Measurements from ENCODE around the gene PSIP1.

DNA sequence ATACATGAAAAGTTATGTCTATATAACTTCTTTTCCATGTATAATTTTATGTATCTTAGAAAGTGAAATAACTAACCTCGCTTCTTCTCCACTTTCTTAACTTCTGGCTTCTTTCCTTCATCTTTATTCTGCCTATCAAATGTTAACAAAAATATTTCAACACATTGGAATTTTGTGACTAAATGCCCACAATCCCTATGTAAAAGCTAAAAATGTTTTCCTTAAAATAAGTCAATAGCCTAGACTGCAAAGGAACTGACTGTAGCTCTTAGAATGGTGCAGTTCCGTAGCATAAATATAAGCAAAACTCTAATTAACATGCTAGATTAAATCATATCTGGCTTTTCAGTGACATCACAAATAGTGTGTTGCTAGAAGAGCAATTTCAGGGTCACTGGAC is 40.9 kb downstream of the PSIP1 start:
- TF ChIP-seq, protein P1, sequence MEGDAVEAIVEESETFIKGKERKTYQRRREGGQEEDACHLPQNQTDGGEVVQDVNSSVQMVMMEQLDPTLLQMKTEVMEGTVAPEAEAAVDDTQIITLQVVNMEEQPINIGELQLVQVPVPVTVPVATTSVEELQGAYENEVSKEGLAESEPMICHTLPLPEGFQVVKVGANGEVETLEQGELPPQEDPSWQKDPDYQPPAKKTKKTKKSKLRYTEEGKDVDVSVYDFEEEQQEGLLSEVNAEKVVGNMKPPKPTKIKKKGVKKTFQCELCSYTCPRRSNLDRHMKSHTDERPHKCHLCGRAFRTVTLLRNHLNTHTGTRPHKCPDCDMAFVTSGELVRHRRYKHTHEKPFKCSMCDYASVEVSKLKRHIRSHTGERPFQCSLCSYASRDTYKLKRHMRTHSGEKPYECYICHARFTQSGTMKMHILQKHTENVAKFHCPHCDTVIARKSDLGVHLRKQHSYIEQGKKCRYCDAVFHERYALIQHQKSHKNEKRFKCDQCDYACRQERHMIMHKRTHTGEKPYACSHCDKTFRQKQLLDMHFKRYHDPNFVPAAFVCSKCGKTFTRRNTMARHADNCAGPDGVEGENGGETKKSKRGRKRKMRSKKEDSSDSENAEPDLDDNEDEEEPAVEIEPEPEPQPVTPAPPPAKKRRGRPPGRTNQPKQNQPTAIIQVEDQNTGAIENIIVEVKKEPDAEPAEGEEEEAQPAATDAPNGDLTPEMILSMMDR (IDR thresholded peaks at IDR 0.05 in 2 of 3, conservative IDR thresholded peaks at IDR 0.05 in 1 of 3; ENCODE audit: borderline replicate concordance in 1 of 3, insufficient read depth in 1 of 3, low read depth in 2 of 3, low read length in 2 of 3): no peak
- TF ChIP-seq EZH2phosphoT487 (IDR thresholded peaks at IDR 0.05; ENCODE audit: borderline replicate concordance) (no peak), JUND (IDR thresholded peaks at IDR 0.05) (no peak), CEBPB (IDR thresholded peaks at IDR 0.05; ENCODE audit: low read depth) (no peak), POLR2A (IDR thresholded peaks at IDR 0.05; ENCODE audit: borderline replicate concordance, extremely low read depth, insufficient read depth, insufficient read length) (no peak), ZFX (IDR thresholded peaks at IDR 0.05) (no peak), EGR1 (IDR thresholded peaks at IDR 0.05; ENCODE audit: low read depth) (no peak), EZH2 (IDR thresholded peaks at IDR 0.05) (no peak), POLR2AphosphoS5 (IDR thresholded peaks at IDR 0.05; ENCODE audit: low read depth, low read length) (no peak), ELF1 (IDR thresholded peaks at IDR 0.05; ENCODE audit: borderline replicate concordance, low read depth) (no peak)
- TF ChIP-seq, protein P2, sequence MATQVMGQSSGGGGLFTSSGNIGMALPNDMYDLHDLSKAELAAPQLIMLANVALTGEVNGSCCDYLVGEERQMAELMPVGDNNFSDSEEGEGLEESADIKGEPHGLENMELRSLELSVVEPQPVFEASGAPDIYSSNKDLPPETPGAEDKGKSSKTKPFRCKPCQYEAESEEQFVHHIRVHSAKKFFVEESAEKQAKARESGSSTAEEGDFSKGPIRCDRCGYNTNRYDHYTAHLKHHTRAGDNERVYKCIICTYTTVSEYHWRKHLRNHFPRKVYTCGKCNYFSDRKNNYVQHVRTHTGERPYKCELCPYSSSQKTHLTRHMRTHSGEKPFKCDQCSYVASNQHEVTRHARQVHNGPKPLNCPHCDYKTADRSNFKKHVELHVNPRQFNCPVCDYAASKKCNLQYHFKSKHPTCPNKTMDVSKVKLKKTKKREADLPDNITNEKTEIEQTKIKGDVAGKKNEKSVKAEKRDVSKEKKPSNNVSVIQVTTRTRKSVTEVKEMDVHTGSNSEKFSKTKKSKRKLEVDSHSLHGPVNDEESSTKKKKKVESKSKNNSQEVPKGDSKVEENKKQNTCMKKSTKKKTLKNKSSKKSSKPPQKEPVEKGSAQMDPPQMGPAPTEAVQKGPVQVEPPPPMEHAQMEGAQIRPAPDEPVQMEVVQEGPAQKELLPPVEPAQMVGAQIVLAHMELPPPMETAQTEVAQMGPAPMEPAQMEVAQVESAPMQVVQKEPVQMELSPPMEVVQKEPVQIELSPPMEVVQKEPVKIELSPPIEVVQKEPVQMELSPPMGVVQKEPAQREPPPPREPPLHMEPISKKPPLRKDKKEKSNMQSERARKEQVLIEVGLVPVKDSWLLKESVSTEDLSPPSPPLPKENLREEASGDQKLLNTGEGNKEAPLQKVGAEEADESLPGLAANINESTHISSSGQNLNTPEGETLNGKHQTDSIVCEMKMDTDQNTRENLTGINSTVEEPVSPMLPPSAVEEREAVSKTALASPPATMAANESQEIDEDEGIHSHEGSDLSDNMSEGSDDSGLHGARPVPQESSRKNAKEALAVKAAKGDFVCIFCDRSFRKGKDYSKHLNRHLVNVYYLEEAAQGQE (IDR thresholded peaks at IDR 0.05; ENCODE audit: low read depth): no peak
- TF ChIP-seq, protein P3, sequence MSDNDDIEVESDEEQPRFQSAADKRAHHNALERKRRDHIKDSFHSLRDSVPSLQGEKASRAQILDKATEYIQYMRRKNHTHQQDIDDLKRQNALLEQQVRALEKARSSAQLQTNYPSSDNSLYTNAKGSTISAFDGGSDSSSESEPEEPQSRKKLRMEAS (IDR thresholded peaks at IDR 0.05): no peak
